MM.1S (cell line): ENCODE data around the gene KRT17.

Experiments used
- DNase-seq: peaks from one replicate; pipeline ENCODE4 v3.0.0-alpha.2; 2015
- H2AFZ ChIP-seq: fragments of 300-600 bp; sonication (generic); 2 replicates; pipeline ENCODE4 v1.6.0; 2016; ENCODE audit warnings: antibody characterized with exemption, low read length
- H3F3A ChIP-seq: fragments of 300-600 bp; sonication (generic); 2 replicates; pipeline ENCODE4 v1.6.1; 2016; ENCODE audit warnings: mild to moderate bottlenecking, antibody characterized with exemption, low read length, moderate library complexity, mixed read lengths; ENCODE audit not compliant: insufficient read depth
- H3K27ac ChIP-seq: fragments of 300-600 bp; sonication (generic); 2 replicates; pipeline ENCODE4 v1.5.1; 2016; ENCODE audit warnings: mild to moderate bottlenecking, low read length
- H3K27me3 ChIP-seq: fragments of 300-600 bp; sonication (generic); replicated peaks from 2 replicates; pipeline ENCODE4 v1.6.0; 2016; ENCODE audit warnings: low read length; ENCODE audit not compliant: insufficient read depth
- H3K36me3 ChIP-seq: fragments of 300-600 bp; sonication (generic); replicated peaks from 2 replicates; pipeline ENCODE4 v1.6.1; 2016; ENCODE audit warnings: mild to moderate bottlenecking, low read length, mixed read lengths; ENCODE audit not compliant: insufficient read depth
- H3K4me1 ChIP-seq: fragments of 300-600 bp; sonication (generic); 2 replicates; pipeline ENCODE4 v1.6.1; 2016; ENCODE audit warnings: low read length, mixed read lengths
- H3K4me2 ChIP-seq: fragments of 300-600 bp; sonication (generic); 2 replicates; pipeline ENCODE4 v1.6.0; 2016; ENCODE audit warnings: low read depth, low read length
- H3K4me3 ChIP-seq: fragments of 300-600 bp; sonication (generic); 2 replicates; pipeline ENCODE4 v1.5.1; 2016; ENCODE audit warnings: low read length, mixed read lengths
- H3K79me2 ChIP-seq: fragments of 300-600 bp; sonication (generic); 2 replicates; pipeline ENCODE4 v1.6.1; 2016; ENCODE audit warnings: mixed run types, low read length, mixed read lengths
- H3K9ac ChIP-seq: fragments of 300-600 bp; sonication (generic); 2 replicates; pipeline ENCODE4 v1.6.1; 2016; ENCODE audit warnings: low read length, mixed read lengths
- H3K9me2 ChIP-seq: fragments of 300-600 bp; sonication (generic); replicated peaks from 2 replicates; pipeline ENCODE4 v1.6.1; 2016; ENCODE audit warnings: mild to moderate bottlenecking, low read length, mixed read lengths; ENCODE audit not compliant: insufficient read depth
- H3K9me3 ChIP-seq: fragments of 300-600 bp; sonication (generic); replicated peaks from 2 replicates; pipeline ENCODE4 v1.6.1; 2016; ENCODE audit warnings: mild to moderate bottlenecking, low read length, mixed read lengths; ENCODE audit not compliant: insufficient read depth
- H4K20me1 ChIP-seq: fragments of 300-600 bp; sonication (generic); 2 replicates; pipeline ENCODE4 v1.6.1; 2016; ENCODE audit warnings: mild to moderate bottlenecking, low read length, moderate library complexity, mixed read lengths; ENCODE audit not compliant: insufficient read depth
- EZH2 ChIP-seq: fragments of 300-600 bp; sonication (generic); optimal IDR thresholded peaks from 2 replicates; pipeline ENCODE3; 2017; ENCODE audit warnings: low read depth, mild to moderate bottlenecking, antibody characterized with exemption, low read length, mixed read lengths
- EZH2phosphoT487 ChIP-seq: fragments of 300-600 bp; sonication (generic); IDR thresholded peaks from 2 replicates; pipeline ENCODE4 v1.6.1; 2018; ENCODE audit warnings: antibody characterized with exemption, low read length
- TF ChIP-seq, protein P1 (sequence below): fragments of 300-600 bp; sonication (generic); IDR thresholded peaks from 2 replicates; pipeline ENCODE4 v1.5.1; 2016; ENCODE audit warnings: antibody characterized with exemption, low read length, mixed read lengths

KRT17 gene

GRCh38 chr17:41650794-41651624 is 26.6 kb upstream of the KRT17 start:
- Histone ChIP-seq H3K9me2 (no peaks in the 10 kb centered on the region), H3K4me2 (no peak overlapping the region), H3K4me3 (no peak overlapping the region), H4K20me1 (no peaks in the 10 kb centered on the region), H3K9me3 (no peaks in the 10 kb centered on the region), H3K79me2 (no peaks in the 10 kb centered on the region), H3K27ac (no peak overlapping the region), H3K4me1 (peaks cover 11% of the 10 kb centered on the region; the same call in 1 of the 2 replicates), H3K9ac (no peak overlapping the region), H3K27me3 (no peaks in the 10 kb centered on the region), H2AFZ (no peak overlapping the region), H3K36me3 (no peaks in the 10 kb centered on the region), H3F3A (no peaks in the 10 kb centered on the region)
- no peak for DNase-seq
- TF ChIP-seq, protein P1, sequence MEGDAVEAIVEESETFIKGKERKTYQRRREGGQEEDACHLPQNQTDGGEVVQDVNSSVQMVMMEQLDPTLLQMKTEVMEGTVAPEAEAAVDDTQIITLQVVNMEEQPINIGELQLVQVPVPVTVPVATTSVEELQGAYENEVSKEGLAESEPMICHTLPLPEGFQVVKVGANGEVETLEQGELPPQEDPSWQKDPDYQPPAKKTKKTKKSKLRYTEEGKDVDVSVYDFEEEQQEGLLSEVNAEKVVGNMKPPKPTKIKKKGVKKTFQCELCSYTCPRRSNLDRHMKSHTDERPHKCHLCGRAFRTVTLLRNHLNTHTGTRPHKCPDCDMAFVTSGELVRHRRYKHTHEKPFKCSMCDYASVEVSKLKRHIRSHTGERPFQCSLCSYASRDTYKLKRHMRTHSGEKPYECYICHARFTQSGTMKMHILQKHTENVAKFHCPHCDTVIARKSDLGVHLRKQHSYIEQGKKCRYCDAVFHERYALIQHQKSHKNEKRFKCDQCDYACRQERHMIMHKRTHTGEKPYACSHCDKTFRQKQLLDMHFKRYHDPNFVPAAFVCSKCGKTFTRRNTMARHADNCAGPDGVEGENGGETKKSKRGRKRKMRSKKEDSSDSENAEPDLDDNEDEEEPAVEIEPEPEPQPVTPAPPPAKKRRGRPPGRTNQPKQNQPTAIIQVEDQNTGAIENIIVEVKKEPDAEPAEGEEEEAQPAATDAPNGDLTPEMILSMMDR = no peak
- TF ChIP-seq EZH2phosphoT487 = no peak
- TF ChIP-seq EZH2 = no peak

GRCh38 chr17:41649923-41650519 is 25.6 kb upstream of the KRT17 start:
- Histone ChIP-seq H3K27ac (no peak overlapping the region), H3K79me2 (no peaks in the 10 kb centered on the region), H3K9me3 (no peaks in the 10 kb centered on the region), H3K4me1 (peaks cover 11% of the 10 kb centered on the region; the same call in 1 of the 2 replicates), H3K4me3 (no peak overlapping the region), H3K36me3 (no peaks in the 10 kb centered on the region), H3K9ac (no peak overlapping the region), H3K27me3 (no peaks in the 10 kb centered on the region), H3K9me2 (no peaks in the 10 kb centered on the region), H4K20me1 (no peaks in the 10 kb centered on the region), H3K4me2 (no peak overlapping the region), H3F3A (no peaks in the 10 kb centered on the region), H2AFZ (no peak overlapping the region)
- DNase-seq = no peak
- TF ChIP-seq EZH2 (no peak), EZH2phosphoT487 (no peak)
- TF ChIP-seq, protein P1 = no peak

DNA sequence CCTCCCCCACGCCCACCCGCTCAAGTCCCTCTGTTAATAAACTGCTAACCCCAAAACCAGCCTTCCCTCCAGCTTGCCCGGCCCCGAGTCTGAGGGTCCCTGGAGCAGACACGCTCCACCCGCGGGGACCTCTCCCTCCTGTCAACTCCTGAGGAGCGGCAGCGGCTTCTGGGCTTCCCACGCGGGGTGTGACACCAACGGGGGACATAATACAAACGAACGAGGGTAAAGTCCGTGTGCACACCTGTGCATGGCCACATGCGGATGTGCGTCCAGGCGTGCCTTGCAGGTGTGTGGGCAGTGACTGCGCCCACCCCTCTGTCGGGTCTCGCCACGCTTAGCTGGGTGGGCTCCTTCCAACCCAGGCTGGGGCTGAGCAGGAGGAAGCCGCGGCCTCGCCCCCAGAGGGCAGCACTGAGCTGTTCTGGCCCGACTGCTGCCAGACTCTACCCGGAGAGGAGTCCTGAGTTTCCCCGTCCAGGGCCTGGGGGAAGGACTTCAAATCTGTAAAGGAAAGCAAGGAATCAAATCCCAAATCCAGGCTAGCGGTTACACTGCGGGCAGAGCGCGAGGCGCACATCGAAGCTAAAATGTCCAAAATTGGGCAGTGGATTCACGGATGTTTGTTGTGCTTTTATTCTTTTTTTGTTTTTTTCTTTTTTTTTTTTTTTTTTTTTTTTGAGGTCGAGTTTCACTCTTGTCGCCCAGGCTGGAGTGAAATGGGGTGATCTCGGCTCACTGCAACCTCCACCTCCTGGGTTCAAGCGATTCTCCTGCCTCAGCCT is 24.2 kb upstream of the KRT17 start:
- peak overlapping the region; percentile 99 for H3K4me2 ChIP-seq
- no peaks in the 10 kb centered on the region for H4K20me1 ChIP-seq
- peak overlapping the region; percentile 88 for H2AFZ ChIP-seq
- 0 out of 2 replicates have a peak, but pooled peaks cover 5% of the 10 kb centered on the region for H3K4me1 ChIP-seq
- no peaks in the 10 kb centered on the region for H3F3A ChIP-seq
- no peaks in the 10 kb centered on the region for H3K36me3 ChIP-seq
- H3K9me3 ChIP-seq = no peaks in the 10 kb centered on the region
- H3K27ac ChIP-seq = no peak overlapping the region
- no peaks in the 10 kb centered on the region for H3K9me2 ChIP-seq
- H3K79me2 ChIP-seq = no peaks in the 10 kb centered on the region
- DNase-seq = peak; percentile 81
- H3K27me3 ChIP-seq = no peaks in the 10 kb centered on the region
- TF ChIP-seq EZH2phosphoT487 (no peak), EZH2 (no peak)
- TF ChIP-seq, protein P1 = peak; percentile 94
- peak overlapping the region; percentile 75 for H3K9ac ChIP-seq
- peak overlapping the region; percentile 62 for H3K4me3 ChIP-seq
